ENCODE results near the gene IKZF2. TPM values are rescaled to one million over a fixed set of nuclear protein-coding genes. Genes with fewer than 3 reads are reported as not detected.

Gene IKZF2
- total RNA-seq, 1 experiment from 2014 or later = 14.2 TPM

DNA sequence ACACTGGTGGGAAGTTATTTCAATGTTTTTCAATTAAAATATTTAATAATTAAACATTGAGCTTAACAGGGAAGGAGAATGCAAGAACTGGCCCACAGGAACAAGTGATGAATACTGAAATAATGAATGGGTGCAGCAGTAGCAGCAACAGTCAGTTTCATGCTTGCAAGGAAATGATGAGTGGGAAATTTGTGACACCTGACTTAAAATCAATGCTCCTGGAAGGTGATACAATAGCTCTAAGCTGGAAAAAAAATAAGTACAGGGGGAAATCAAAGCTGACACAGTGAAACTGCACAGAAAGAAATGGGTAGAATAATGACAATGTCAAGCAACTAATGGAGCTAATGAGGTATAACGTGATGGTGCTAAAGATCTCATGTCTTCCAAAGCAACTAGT lies 184.5 kb downstream of the IKZF2 start:
- H3K36me3 ChIP-seq (ENCODE audit: control insufficient read depth, insufficient read depth, low read length) = no peaks in the 10 kb centered on the region
- Mint-ChIP-seq H3K27me3 (ENCODE audit: insufficient read depth, unreplicated experiment) (no peaks in the 10 kb centered on the region), H3K4me3 (ENCODE audit: unreplicated experiment) (no peak overlapping the region), H3K9me3 (ENCODE audit: unreplicated experiment) (no peaks in the 10 kb centered on the region), H3K36me3 (ENCODE audit: insufficient read depth, unreplicated experiment) (no peaks in the 10 kb centered on the region), H3K27ac (ENCODE audit: unreplicated experiment) (no peak overlapping the region), H3K4me1 (ENCODE audit: low read depth, unreplicated experiment) (peaks cover 8% of the 10 kb centered on the region)
- DNase-seq = no peak
- TF ChIP-seq, protein P1, sequence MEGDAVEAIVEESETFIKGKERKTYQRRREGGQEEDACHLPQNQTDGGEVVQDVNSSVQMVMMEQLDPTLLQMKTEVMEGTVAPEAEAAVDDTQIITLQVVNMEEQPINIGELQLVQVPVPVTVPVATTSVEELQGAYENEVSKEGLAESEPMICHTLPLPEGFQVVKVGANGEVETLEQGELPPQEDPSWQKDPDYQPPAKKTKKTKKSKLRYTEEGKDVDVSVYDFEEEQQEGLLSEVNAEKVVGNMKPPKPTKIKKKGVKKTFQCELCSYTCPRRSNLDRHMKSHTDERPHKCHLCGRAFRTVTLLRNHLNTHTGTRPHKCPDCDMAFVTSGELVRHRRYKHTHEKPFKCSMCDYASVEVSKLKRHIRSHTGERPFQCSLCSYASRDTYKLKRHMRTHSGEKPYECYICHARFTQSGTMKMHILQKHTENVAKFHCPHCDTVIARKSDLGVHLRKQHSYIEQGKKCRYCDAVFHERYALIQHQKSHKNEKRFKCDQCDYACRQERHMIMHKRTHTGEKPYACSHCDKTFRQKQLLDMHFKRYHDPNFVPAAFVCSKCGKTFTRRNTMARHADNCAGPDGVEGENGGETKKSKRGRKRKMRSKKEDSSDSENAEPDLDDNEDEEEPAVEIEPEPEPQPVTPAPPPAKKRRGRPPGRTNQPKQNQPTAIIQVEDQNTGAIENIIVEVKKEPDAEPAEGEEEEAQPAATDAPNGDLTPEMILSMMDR (IDR thresholded peaks at IDR 0.05; ENCODE audit: insufficient read depth in 1 of 2, low read depth in 1 of 2, low read length in 1 of 2, severe bottlenecking in 1 of 2, unreplicated experiment in 1 of 2) = no peak
- H3K27me3 ChIP-seq (replicated peaks; ENCODE audit: control insufficient read depth, insufficient read depth, low read length) = no peaks in the 10 kb centered on the region
- no TSS peak for BruUV-seq (replicated peaks)
- intact Hi-C loops (cut with micrococcal nuclease; ENCODE audit: unreplicated experiment) = no loop called here
- 0 out of 2 replicates have a peak, but pooled peaks cover 9% of the 10 kb centered on the region for H3K4me1 ChIP-seq
- POLR2A ChIA-PET = no interaction called here
- no peak overlapping the region for H3K4me3 ChIP-seq (ENCODE audit: low read depth, low read length)
- peaks cover 3% of the 10 kb centered on the region; the same call in 1 of the 2 replicates for H3K9me3 ChIP-seq
- CTCF ChIA-PET = no interaction called here

DNA sequence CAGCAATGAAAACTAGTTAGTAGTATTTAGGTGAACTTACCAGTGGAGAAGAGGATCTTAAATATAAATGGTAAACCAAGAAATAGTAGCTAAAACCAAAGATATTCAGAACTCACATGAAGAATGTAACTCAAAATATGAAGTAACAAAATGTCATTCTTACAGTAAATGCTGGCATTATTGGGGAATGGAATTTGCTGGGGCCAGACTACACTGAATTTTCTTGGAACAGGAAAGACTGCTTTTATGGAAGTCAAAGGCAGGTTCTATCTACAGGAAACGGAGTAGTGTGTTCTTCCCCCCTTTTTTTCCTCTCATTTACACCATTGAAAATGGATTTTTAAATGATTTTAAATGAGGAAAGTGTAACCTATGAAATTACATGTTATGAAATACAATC lies 188.7 kb downstream of the IKZF2 start:
- H3K36me3 ChIP-seq (ENCODE audit: control insufficient read depth, insufficient read depth, low read length) = no peaks in the 10 kb centered on the region
- BruUV-seq (replicated peaks) = no TSS peak
- no peaks in the 10 kb centered on the region for H3K9me3 Mint-ChIP-seq (ENCODE audit: unreplicated experiment)
- H3K4me3 Mint-ChIP-seq (ENCODE audit: unreplicated experiment) = no peak overlapping the region
- H3K9me3 ChIP-seq = peaks cover 3% of the 10 kb centered on the region; the same call in 1 of the 2 replicates
- intact Hi-C loops (cut with micrococcal nuclease; ENCODE audit: unreplicated experiment) = no loop called here
- H3K27ac Mint-ChIP-seq (ENCODE audit: unreplicated experiment) = no peak overlapping the region
- 0 out of 2 replicates have a peak, but pooled peaks cover 12% of the 10 kb centered on the region for H3K4me1 ChIP-seq
- no peak overlapping the region for H3K4me3 ChIP-seq (ENCODE audit: low read depth, low read length)
- H3K27me3 Mint-ChIP-seq (ENCODE audit: insufficient read depth, unreplicated experiment) = no peaks in the 10 kb centered on the region
- ChIA-PET CTCF (no interaction called here), POLR2A (no interaction called here)
- no peaks in the 10 kb centered on the region for H3K27me3 ChIP-seq (replicated peaks; ENCODE audit: control insufficient read depth, insufficient read depth, low read length)
- TF ChIP-seq, protein P1 (IDR thresholded peaks at IDR 0.05; ENCODE audit: insufficient read depth in 1 of 2, low read depth in 1 of 2, low read length in 1 of 2, severe bottlenecking in 1 of 2, unreplicated experiment in 1 of 2) = no peak
- H3K36me3 Mint-ChIP-seq (ENCODE audit: insufficient read depth, unreplicated experiment) = no peaks in the 10 kb centered on the region
- DNase-seq = no peak
- H3K4me1 Mint-ChIP-seq (ENCODE audit: low read depth, unreplicated experiment) = peaks cover 12% of the 10 kb centered on the region

- Histone ChIP-seq H3K4me3 (ENCODE audit: low read depth, low read length) (no peak overlapping the region), H3K36me3 (ENCODE audit: control insufficient read depth, insufficient read depth, low read length) (no peaks in the 10 kb centered on the region), H3K27me3 (replicated peaks; ENCODE audit: control insufficient read depth, insufficient read depth, low read length) (no peaks in the 10 kb centered on the region), H3K9me3 (peaks cover 3% of the 10 kb centered on the region; the same call in 1 of the 2 replicates), H3K4me1 (0 out of 2 replicates have a peak, but pooled peaks cover 12% of the 10 kb centered on the region)
- POLR2A ChIA-PET = no interaction called here
- DNase-seq = no peak
- Mint-ChIP-seq H3K4me3 (ENCODE audit: unreplicated experiment) (no peak overlapping the region), H3K36me3 (ENCODE audit: insufficient read depth, unreplicated experiment) (no peaks in the 10 kb centered on the region), H3K27me3 (ENCODE audit: insufficient read depth, unreplicated experiment) (no peaks in the 10 kb centered on the region), H3K27ac (ENCODE audit: unreplicated experiment) (no peak overlapping the region), H3K4me1 (ENCODE audit: low read depth, unreplicated experiment) (peaks cover 12% of the 10 kb centered on the region), H3K9me3 (ENCODE audit: unreplicated experiment) (no peaks in the 10 kb centered on the region)
- TF ChIP-seq, protein P1 (IDR thresholded peaks at IDR 0.05; ENCODE audit: insufficient read depth in 1 of 2, low read depth in 1 of 2, low read length in 1 of 2, severe bottlenecking in 1 of 2, unreplicated experiment in 1 of 2) = no peak
- intact Hi-C loops (cut with micrococcal nuclease; ENCODE audit: unreplicated experiment) = no loop called here
- CTCF ChIA-PET = no interaction called here
- BruUV-seq (replicated peaks) = no TSS peak
Observed at GRCh38 chr2:212961255-212961654, 190.2 kb downstream of the IKZF2 start.

Data from Caco-2 (cell line).